HEK293 (cell line): Measurements from ENCODE around the gene LIN9.

ENCODE experiments used
- CTCF ChIA-PET: fragments of 350-600 bp; formaldehyde crosslinking; extraction: SDS; loops from one replicate; lab custom pipeline; 2021; ENCODE audit warnings: antibody characterized with exemption; lab: Yijun Ruan, JAX
- POLR2A ChIA-PET: fragments of 300-600 bp; formaldehyde crosslinking; extraction: SDS; loops from one replicate; lab custom pipeline; 2020; ENCODE audit warnings: antibody characterized with exemption, inconsistent platforms; lab: Yijun Ruan, JAX
- H3K27ac ChIP-seq: fragments of 200-500 bp; sonication (Bioruptor generic); 2 replicates; pipeline ENCODE4 v1.5.1; 2014; ENCODE audit warnings: low read depth, low read length, control low read depth, inconsistent platforms; ENCODE audit errors: extremely low read depth
- H3K36me3 ChIP-seq, 2 experiments: fragments of 200-500 bp in 1 of 2; sonication (Bioruptor generic) in 1 of 2; 1 replicate in 1 of 2; 2 replicates in 1 of 2; pipeline ENCODE4 v1.5.1; 2014 to 2017; ENCODE audit warnings: inconsistent platforms in 2 of 2, low read length in 2 of 2; ENCODE audit not compliant: control insufficient read depth in 2 of 2, insufficient read depth in 1 of 2
- H3K4me1 ChIP-seq: fragments of 200-500 bp; sonication (Bioruptor generic); 2 replicates; pipeline ENCODE4 v1.5.1; 2014; ENCODE audit warnings: mild to moderate bottlenecking, low read length, inconsistent platforms; ENCODE audit not compliant: control insufficient read depth, insufficient read depth
- H3K4me3 ChIP-seq: 2 replicates; pipeline ENCODE4 v1.5.1; 2011; ENCODE audit warnings: low read depth, mild to moderate bottlenecking, control low read depth, low read length, moderate library complexity
- H3K9me3 ChIP-seq: fragments of 200-500 bp; sonication (Bioruptor generic); 2 replicates; pipeline ENCODE4 v1.5.1; 2014; ENCODE audit warnings: low read depth, low read length, inconsistent platforms; ENCODE audit not compliant: control insufficient read depth, insufficient read depth
- BCL11B ChIP-seq: fragments of 450-650 bp; formaldehyde crosslinking; IDR thresholded peaks from 2 replicates; pipeline ENCODE4 v1.5.1; 2016; ENCODE audit warnings: low read depth, missing biosample characterization, missing genetic modification characterization
- IKZF3 ChIP-seq: fragments of 450-650 bp; IDR thresholded peaks from 2 replicates; pipeline ENCODE4 v1.5.0; 2018; ENCODE audit warnings: missing biosample characterization, mild to moderate bottlenecking, missing genetic modification characterization, moderate library complexity
- KLF9 ChIP-seq: fragments of 450-650 bp; formaldehyde crosslinking; IDR thresholded peaks from 2 replicates; pipeline ENCODE4 v1.5.1; 2016; ENCODE audit warnings: missing biosample characterization, missing genetic modification characterization, low read depth
- PRDM10 ChIP-seq: fragments of 450-650 bp; formaldehyde crosslinking; IDR thresholded peaks from 2 replicates; pipeline ENCODE4 v1.5.1; 2016; ENCODE audit warnings: missing biosample characterization, missing genetic modification characterization
- SALL2 ChIP-seq: fragments of 450-650 bp; formaldehyde crosslinking; IDR thresholded peaks from 2 replicates; pipeline ENCODE4 v1.5.0; 2017; ENCODE audit warnings: missing biosample characterization, mild to moderate bottlenecking, missing genetic modification characterization, borderline replicate concordance
- ZIC2 ChIP-seq: fragments of 450-650 bp; formaldehyde crosslinking; IDR thresholded peaks from 2 replicates; pipeline ENCODE4 v1.5.1; 2016; ENCODE audit warnings: missing biosample characterization, missing genetic modification characterization
- ZNF148 ChIP-seq: fragments of 450-650 bp; formaldehyde crosslinking; IDR thresholded peaks from 2 replicates; pipeline ENCODE4 v1.5.0; 2017; ENCODE audit warnings: missing biosample characterization, missing genetic modification characterization, borderline replicate concordance
- ZNF175 ChIP-seq: fragments of 450-650 bp; formaldehyde crosslinking; IDR thresholded peaks from 2 replicates; pipeline ENCODE4 v1.5.1; 2016; ENCODE audit warnings: missing biosample characterization, missing genetic modification characterization
- ZNF214 ChIP-seq: fragments of 450-650 bp; formaldehyde crosslinking; IDR thresholded peaks from 2 replicates; pipeline ENCODE4 v1.5.1; 2017; ENCODE audit warnings: missing biosample characterization, mild to moderate bottlenecking, missing genetic modification characterization, borderline replicate concordance
- ZNF292 ChIP-seq: fragments of 450-650 bp; formaldehyde crosslinking; IDR thresholded peaks from 2 replicates; pipeline ENCODE4 v1.5.1; 2016; ENCODE audit warnings: low read depth, missing biosample characterization, missing genetic modification characterization, borderline replicate concordance
- ZNF302 ChIP-seq: fragments of 450-650 bp; formaldehyde crosslinking; IDR thresholded peaks from 2 replicates; pipeline ENCODE4 v1.5.1; 2016; ENCODE audit warnings: missing biosample characterization, missing genetic modification characterization, low read depth
- ZNF354C ChIP-seq: fragments of 450-650 bp; formaldehyde crosslinking; IDR thresholded peaks from 2 replicates; pipeline ENCODE4 v1.5.1; 2016; ENCODE audit warnings: missing biosample characterization, missing genetic modification characterization, low read depth, borderline replicate concordance
- ZNF488 ChIP-seq: fragments of 450-650 bp; formaldehyde crosslinking; IDR thresholded peaks from 2 replicates; pipeline ENCODE4 v1.5.1; 2016; ENCODE audit warnings: missing biosample characterization, missing genetic modification characterization
- ZNF514 ChIP-seq: fragments of 450-650 bp; formaldehyde crosslinking; IDR thresholded peaks from 2 replicates; pipeline ENCODE4 v1.5.1; 2016; ENCODE audit warnings: missing biosample characterization, missing genetic modification characterization
- ZNF626 ChIP-seq: fragments of 450-650 bp; sonication (Bioruptor Pico); formaldehyde crosslinking; IDR thresholded peaks from 2 replicates; pipeline ENCODE4 v1.5.1; 2018; ENCODE audit warnings: missing biosample characterization, missing genetic modification characterization, inconsistent platforms
- ZNF837 ChIP-seq: fragments of 450-650 bp; formaldehyde crosslinking; IDR thresholded peaks from 2 replicates; pipeline ENCODE4 v1.5.1; 2016; ENCODE audit warnings: missing biosample characterization, missing genetic modification characterization
- ZNF843 ChIP-seq: fragments of 450-650 bp; formaldehyde crosslinking; IDR thresholded peaks from 2 replicates; pipeline ENCODE4 v1.5.1; 2016; ENCODE audit warnings: missing biosample characterization, missing genetic modification characterization

LIN9 gene

GRCh38 chr1:226212545-226212944 is 96.4 kb downstream of the LIN9 start (continued):
- TF ChIP-seq SALL2 (tag by site-specific recombination) (no peak), ZNF175 (tag by site-specific recombination) (no peak), IKZF3 (no peak), ZNF292 (tag by site-specific recombination) (no peak)

- Histone ChIP-seq H3K36me3 (no peaks in the 10 kb centered on the region), H3K4me1 (no peaks in the 10 kb centered on the region), H3K27ac (no peak overlapping the region), H3K9me3 (no peaks in the 10 kb centered on the region), H3K4me3 (no peak overlapping the region)
- ChIA-PET CTCF (interaction anchor here (0.8 to 4.1 kb wide), 6 partner anchors 8 to 197 kb away, joined by 3 to 17 read pairs (median 4); partner anchors contain the start of gene PARP1), POLR2A (no interaction called here)
- TF ChIP-seq ZNF148 (tag by site-specific recombination) (no peak), ZNF488 (tag by site-specific recombination) (no peak), ZIC2 (tag by site-specific recombination) (peak; percentile 19; the same call in 1 of the 2 replicates)
Observed at GRCh38 chr1:226211181-226211821, 97.7 kb downstream of the LIN9 start.

- Histone ChIP-seq H3K4me3 (no peak overlapping the region), H3K36me3 (no peaks in the 10 kb centered on the region), H3K4me1 (no peaks in the 10 kb centered on the region), H3K27ac (no peak overlapping the region)
- CTCF ChIA-PET = interaction anchor here (0.8 to 4.1 kb wide), 6 partner anchors 8 to 198 kb away, joined by 3 to 17 read pairs (median 4); partner anchors contain the start of gene PARP1
- POLR2A ChIA-PET = no interaction called here
- TF ChIP-seq ZIC2 (tag by site-specific recombination) (peak; percentile 36; the same call in 1 of the 2 replicates), BCL11B (tag by site-specific recombination) (no peak)
- TF ChIP-seq, all 188 proteins: peak for 1
- no peaks in the 10 kb centered on the region for H3K9me3 ChIP-seq
Observed at GRCh38 chr1:226210571-226211176, 98.3 kb downstream of the LIN9 start.

GRCh38 chr1:226209307-226210059 is 99.5 kb downstream of the LIN9 start:
- ChIA-PET CTCF (interaction anchor here (0.7 to 4.1 kb wide), 5 partner anchors 12 to 317 kb away, joined by 3 to 17 read pairs (median 4); partner anchors contain the start of gene MIXL1), POLR2A (no interaction called here)
- TF ChIP-seq ZNF302 (tag by site-specific recombination) (no peak), PRDM10 (tag by site-specific recombination) (0 out of 2 replicates have a peak, but pooled peaks have one; percentile 25), ZNF214 (no peak), ZNF626 (tag by site-specific recombination) (no peak), ZNF514 (no peak), ZNF837 (tag by site-specific recombination) (no peak), ZNF843 (tag by site-specific recombination) (no peak), ZNF354C (tag by site-specific recombination) (no peak), KLF9 (no peak)
- Histone ChIP-seq H3K36me3 (no peaks in the 10 kb centered on the region), H3K9me3 (no peaks in the 10 kb centered on the region), H3K4me1 (no peaks in the 10 kb centered on the region), H3K4me3 (no peak overlapping the region), H3K27ac (no peak overlapping the region)
